A673 (cell line): ENCODE measurements around the gene ATG12. TPM values are rescaled to one million over a fixed set of nuclear protein-coding genes. Genes with fewer than 3 reads are reported as not detected.

Source experiments
- BruUV-seq: library from RNA; stranded (reverse); fragments of 400-500 nt; replicated peaks from 2 replicates; lab custom pipeline; 2021; lab: Mats Ljungman, UMichigan
- CTCF ChIA-PET: fragments of 300-600 bp; sonication (Branson Sonifier 250); formaldehyde crosslinking; loops from one replicate; lab custom pipeline; 2022; ENCODE audit warnings: antibody characterized with exemption; lab: Charles Lee
- POLR2A ChIA-PET: fragments of 300-600 bp; sonication (Branson Sonifier 250); formaldehyde crosslinking; loops from one replicate; lab custom pipeline; 2022; ENCODE audit warnings: antibody characterized with exemption; ENCODE audit not compliant: low non-redundant PET; lab: Charles Lee
- DNase-seq: peaks from one replicate; pipeline ENCODE4 v3.0.0-alpha.2; 2015; ENCODE audit warnings: low spot score
- H3K27ac ChIP-seq: fragments of 200-600 bp; sonication (generic); 2 replicates; pipeline ENCODE4 v1.5.1; 2016; ENCODE audit warnings: mixed run types, low read depth, mild to moderate bottlenecking, mixed read lengths, antibody characterized with exemption, low read length; ENCODE audit not compliant: poor library complexity, severe bottlenecking
- H3K27me3 ChIP-seq: fragments of 200-600 bp; sonication (generic); replicated peaks from 2 replicates; pipeline ENCODE4 v1.6.1; 2017; ENCODE audit warnings: mixed run types, low read depth, mild to moderate bottlenecking, mixed read lengths, antibody characterized with exemption, low read length; ENCODE audit not compliant: insufficient read depth, poor library complexity
- H3K36me3 ChIP-seq: fragments of 200-600 bp; sonication (generic); 2 replicates; pipeline ENCODE4 v1.6.1; 2016; ENCODE audit warnings: mixed run types, mild to moderate bottlenecking, mixed read lengths, antibody characterized with exemption, low read length; ENCODE audit not compliant: insufficient read depth, poor library complexity, severe bottlenecking
- H3K4me1 ChIP-seq: fragments of 200-600 bp; sonication (generic); 2 replicates; pipeline ENCODE4 v1.6.1; 2017; ENCODE audit warnings: mixed run types, mild to moderate bottlenecking, mixed read lengths, antibody characterized with exemption, low read length; ENCODE audit not compliant: insufficient read depth, poor library complexity, severe bottlenecking
- H3K4me3 ChIP-seq: fragments of 200-600 bp; sonication (generic); 2 replicates; pipeline ENCODE4 v1.5.1; 2016; ENCODE audit warnings: low read depth, mixed run types, mild to moderate bottlenecking, mixed read lengths, low read length; ENCODE audit not compliant: poor library complexity, severe bottlenecking
- H3K9me3 ChIP-seq: fragments of 200-600 bp; sonication (generic); 2 replicates; pipeline ENCODE4 v1.6.1; 2016; ENCODE audit warnings: mixed run types, low read depth, mild to moderate bottlenecking, mixed read lengths, antibody characterized with exemption, low read length; ENCODE audit not compliant: poor library complexity, severe bottlenecking
- EZH2 ChIP-seq: fragments of 200-600 bp; sonication (generic); IDR thresholded peaks from 2 replicates; pipeline ENCODE4 v1.6.1; 2017; ENCODE audit warnings: borderline replicate concordance, low read depth, mild to moderate bottlenecking, mixed read lengths, antibody characterized with exemption, low read length; ENCODE audit not compliant: poor library complexity, severe bottlenecking
- intact Hi-C: fragments of 100-400 bp; cut with micrococcal nuclease; formaldehyde crosslinking; loops from one replicate; pipeline ENCODE4 v1.10.0; 2022; ENCODE audit not compliant: unreplicated experiment
- total RNA-seq: library from RNA; stranded (reverse); gene quantifications from 2 replicates; pipeline ENCODE4 v1.2.3, GENCODE V29; 2021
- TF ChIP-seq, protein P1 (sequence below): fragments of 300-800, 200-600 bp; sonication (generic); conservative IDR thresholded peaks from 2 replicates; pipeline ENCODE4 v1.5.1; 2017; ENCODE audit warnings: low read depth, mild to moderate bottlenecking, antibody characterized with exemption, low read length, moderate library complexity, mixed read lengths

Gene ATG12
- total RNA-seq, 1 experiment from 2014 or later: 55.8 TPM

DNA sequence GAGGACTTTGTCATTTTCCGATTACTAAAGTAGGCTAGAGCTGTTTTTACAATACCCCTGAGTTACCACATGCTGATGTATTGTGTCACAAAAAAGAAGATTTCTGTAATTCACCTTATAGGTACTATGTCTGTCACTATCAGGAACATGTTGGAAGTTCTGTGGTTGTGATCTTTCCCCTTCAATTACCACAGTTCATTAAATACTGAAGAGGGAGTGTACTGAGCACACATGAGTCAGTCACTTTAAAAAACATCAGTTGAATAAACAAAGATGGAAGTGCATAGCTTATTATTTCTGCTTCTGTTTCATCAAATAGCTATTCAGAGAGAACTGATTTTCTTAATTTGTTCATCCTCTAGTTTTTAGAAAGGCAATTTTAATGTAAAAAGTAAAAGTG, 32.0 kb upstream of the ATG12 start:
- Histone ChIP-seq H3K9me3 (no peaks in the 10 kb centered on the region), H3K4me1 (no peaks in the 10 kb centered on the region), H3K36me3 (no peaks in the 10 kb centered on the region), H3K27ac (no peak overlapping the region), H3K27me3 (no peaks in the 10 kb centered on the region), H3K4me3 (no peak overlapping the region)
- CTCF ChIA-PET: no interaction called here
- DNase-seq: no peak
- no TSS peak for BruUV-seq
- intact Hi-C loops: no loop called here
- TF ChIP-seq, protein P1, sequence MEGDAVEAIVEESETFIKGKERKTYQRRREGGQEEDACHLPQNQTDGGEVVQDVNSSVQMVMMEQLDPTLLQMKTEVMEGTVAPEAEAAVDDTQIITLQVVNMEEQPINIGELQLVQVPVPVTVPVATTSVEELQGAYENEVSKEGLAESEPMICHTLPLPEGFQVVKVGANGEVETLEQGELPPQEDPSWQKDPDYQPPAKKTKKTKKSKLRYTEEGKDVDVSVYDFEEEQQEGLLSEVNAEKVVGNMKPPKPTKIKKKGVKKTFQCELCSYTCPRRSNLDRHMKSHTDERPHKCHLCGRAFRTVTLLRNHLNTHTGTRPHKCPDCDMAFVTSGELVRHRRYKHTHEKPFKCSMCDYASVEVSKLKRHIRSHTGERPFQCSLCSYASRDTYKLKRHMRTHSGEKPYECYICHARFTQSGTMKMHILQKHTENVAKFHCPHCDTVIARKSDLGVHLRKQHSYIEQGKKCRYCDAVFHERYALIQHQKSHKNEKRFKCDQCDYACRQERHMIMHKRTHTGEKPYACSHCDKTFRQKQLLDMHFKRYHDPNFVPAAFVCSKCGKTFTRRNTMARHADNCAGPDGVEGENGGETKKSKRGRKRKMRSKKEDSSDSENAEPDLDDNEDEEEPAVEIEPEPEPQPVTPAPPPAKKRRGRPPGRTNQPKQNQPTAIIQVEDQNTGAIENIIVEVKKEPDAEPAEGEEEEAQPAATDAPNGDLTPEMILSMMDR: no peak
- no peak for TF ChIP-seq EZH2
- POLR2A ChIA-PET: no interaction called here

DNA sequence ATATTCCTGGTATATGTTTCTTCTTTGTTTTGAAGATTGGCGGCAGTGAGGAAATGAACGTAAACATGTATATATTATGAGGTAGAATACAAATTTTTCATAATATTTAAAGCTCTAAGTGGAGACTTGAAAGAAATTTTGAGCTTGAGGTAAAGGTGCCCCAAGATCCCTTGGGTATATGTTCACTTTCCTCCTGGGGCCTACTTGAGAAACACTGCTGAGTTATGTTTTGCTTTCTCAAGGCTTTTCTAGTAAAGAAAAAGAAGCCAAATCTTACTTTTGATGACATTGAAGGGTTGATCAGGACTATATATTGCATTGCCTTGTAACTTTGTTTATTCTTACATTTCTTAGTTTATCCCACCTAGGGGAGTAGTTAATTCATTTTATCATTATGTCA, 31.1 kb upstream of the ATG12 start:
- ChIA-PET CTCF (no interaction called here), POLR2A (no interaction called here)
- no peak for TF ChIP-seq EZH2
- TF ChIP-seq, protein P1: no peak
- intact Hi-C loops: no loop called here
- no peak for DNase-seq
- H3K4me3 ChIP-seq: no peak overlapping the region
- no peak overlapping the region for H3K27ac ChIP-seq
- no peaks in the 10 kb centered on the region for H3K27me3 ChIP-seq
- H3K9me3 ChIP-seq: no peaks in the 10 kb centered on the region
- BruUV-seq: no TSS peak
- no peaks in the 10 kb centered on the region for H3K4me1 ChIP-seq
- no peaks in the 10 kb centered on the region for H3K36me3 ChIP-seq

DNA sequence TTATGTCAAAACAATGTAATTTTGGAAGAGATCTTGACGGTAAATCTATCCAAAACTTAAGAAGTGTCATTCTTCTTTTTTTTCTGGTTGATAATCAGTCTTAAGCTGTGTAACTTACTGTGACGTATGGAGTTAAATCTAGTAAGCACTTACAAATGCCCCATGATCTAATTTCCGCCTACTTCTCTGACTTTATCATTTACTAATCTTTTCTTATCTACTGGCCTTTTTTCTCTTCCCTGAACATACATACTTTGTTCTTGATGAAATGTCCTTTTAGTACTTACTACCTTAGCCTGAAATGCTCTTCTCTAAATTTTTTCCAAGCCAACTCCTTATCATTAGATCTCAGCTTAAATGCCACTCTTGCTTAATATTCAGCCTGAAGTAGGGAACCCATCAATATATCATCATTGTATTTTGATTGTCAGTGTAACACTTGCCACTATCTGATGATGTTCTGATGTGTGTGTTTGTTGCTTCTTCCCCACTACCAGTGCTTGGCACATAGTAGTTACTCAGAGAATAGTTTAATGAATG, 28.0 kb upstream of the ATG12 start:
- POLR2A ChIA-PET: no interaction called here
- intact Hi-C loops: no loop called here
- DNase-seq: no peak

More for the DNA sequence above, 28.0 kb upstream of the ATG12 start:
- no peaks in the 10 kb centered on the region for H3K27me3 ChIP-seq
- CTCF ChIA-PET: no interaction called here
- H3K4me3 ChIP-seq: no peak overlapping the region
- H3K36me3 ChIP-seq: no peaks in the 10 kb centered on the region
- no peaks in the 10 kb centered on the region for H3K4me1 ChIP-seq
- no TSS peak for BruUV-seq
- H3K27ac ChIP-seq: no peak overlapping the region
- TF ChIP-seq, protein P1: no peak
- TF ChIP-seq EZH2: no peak
- no peaks in the 10 kb centered on the region for H3K9me3 ChIP-seq
